ENCODE results near the gene ZNF664.
A peak's percentile ranks its signal among the peaks of the same experiment; 100 is the strongest.

Gene ZNF664

DNA sequence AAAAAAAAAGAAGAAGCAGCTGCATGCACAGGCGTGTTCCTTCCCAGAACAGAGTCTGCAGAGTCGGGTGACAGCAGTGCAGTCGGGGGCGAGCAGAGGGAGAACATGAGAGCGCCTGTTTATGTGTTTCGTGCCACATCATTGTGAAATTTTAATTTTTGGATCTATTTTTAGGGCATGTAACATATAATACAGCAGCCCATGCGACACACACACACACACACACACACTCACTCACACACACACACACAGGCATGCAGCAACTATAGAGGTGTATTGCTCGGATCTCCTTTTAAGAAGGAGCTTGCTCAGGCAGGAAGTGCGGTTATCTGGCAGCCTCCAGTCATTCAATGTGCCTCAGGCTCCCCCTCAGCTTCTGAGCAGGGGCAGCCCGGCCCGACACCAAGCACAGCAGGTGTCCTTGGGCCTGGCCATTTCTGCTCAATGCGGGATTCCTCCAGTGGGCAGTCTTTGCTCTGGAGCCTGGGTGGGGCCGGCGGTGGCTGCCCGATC lies 71.8 kb downstream of the ZNF664 start:
- Histone ChIP-seq H3K27ac (no peak overlapping the region), H3K4me3 (no peak overlapping the region)
- no peak for TF ChIP-seq CTCF (IDR thresholded peaks at IDR 0.05)
- no peak for DNase-seq (ENCODE audit: low spot score)

GRCh38 chr12:124045671-124046455 lies 72.8 kb downstream of the ZNF664 start:
- no peak overlapping the region for H3K4me3 ChIP-seq
- no peak for DNase-seq (ENCODE audit: low spot score)
- TF ChIP-seq CTCF (IDR thresholded peaks at IDR 0.05) = no peak
- H3K27ac ChIP-seq = no peak overlapping the region

DNA sequence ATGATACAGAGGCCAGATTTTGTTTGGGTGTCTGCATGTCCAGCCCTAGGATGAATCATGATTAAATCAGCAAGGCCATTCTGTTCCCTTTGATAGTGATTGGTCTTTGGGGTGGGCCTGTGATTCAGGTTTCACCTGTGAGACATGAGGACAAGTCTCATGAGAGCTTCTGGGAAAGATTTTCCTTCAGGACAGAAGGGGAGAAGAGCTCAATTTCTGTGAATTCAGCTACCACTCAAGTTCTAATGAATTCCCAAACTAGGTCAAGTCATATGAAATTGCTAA lies 73.4 kb downstream of the ZNF664 start:
- no peak overlapping the region for H3K27ac ChIP-seq
- no peak overlapping the region for H3K4me3 ChIP-seq
- DNase-seq (ENCODE audit: low spot score) = no peak
- no peak for TF ChIP-seq CTCF (IDR thresholded peaks at IDR 0.05)

GRCh38 chr12:124047045-124047566 lies 74.1 kb downstream of the ZNF664 start:
- DNase-seq (ENCODE audit: low spot score) = no peak
- H3K27ac ChIP-seq = no peak overlapping the region
- no peak overlapping the region for H3K4me3 ChIP-seq
- no peak for TF ChIP-seq CTCF (IDR thresholded peaks at IDR 0.05)

- no peak for TF ChIP-seq CTCF (IDR thresholded peaks at IDR 0.05)
- H3K4me3 ChIP-seq = no peak overlapping the region
- DNase-seq (ENCODE audit: low spot score) = no peak
- no peak overlapping the region for H3K27ac ChIP-seq
Measured at GRCh38 chr12:124049451-124050094, 76.6 kb downstream of the ZNF664 start.

- H3K27ac ChIP-seq = no peak overlapping the region
- peak; percentile 27 for TF ChIP-seq CTCF (IDR thresholded peaks at IDR 0.05)
- DNase-seq (ENCODE audit: low spot score) = no peak
Measured at GRCh38 chr12:124053851-124054250, 80.8 kb downstream of the ZNF664 start.

DNA sequence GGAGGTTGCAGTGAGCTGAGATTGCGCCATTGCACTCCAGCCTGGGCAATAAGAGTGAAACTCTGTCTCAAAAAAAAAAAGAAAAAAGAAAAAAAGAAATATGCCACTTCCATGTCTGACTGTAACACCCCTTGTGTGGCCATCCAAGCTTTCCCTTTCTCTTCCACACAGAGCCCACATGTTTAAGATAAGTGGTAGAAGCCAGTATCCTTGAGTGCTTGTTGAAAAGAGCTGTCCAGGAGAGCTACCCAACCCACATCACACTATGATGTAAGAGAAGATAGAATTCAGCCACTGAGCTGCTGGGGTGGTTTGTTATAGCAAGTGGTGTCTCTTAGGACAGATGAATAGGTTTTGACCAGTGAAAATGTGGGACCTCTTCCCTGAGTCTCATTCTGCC lies 82.1 kb downstream of the ZNF664 start:
- no peak overlapping the region for H3K27ac ChIP-seq
- H3K4me3 ChIP-seq = no peak overlapping the region
- TF ChIP-seq CTCF (IDR thresholded peaks at IDR 0.05) = no peak
- DNase-seq (ENCODE audit: low spot score) = no peak

More at GRCh38 chr12:124053851-124054250, 80.8 kb downstream of the ZNF664 start:
- no peak overlapping the region for H3K4me3 ChIP-seq
